GM13976 (cell line): Measurements from ENCODE around the gene RGS6.

ENCODE experiments used
- DNase-seq: peaks from one replicate; pipeline ENCODE4 v3.0.0; 2012; ENCODE audit warnings: low spot score
- in situ Hi-C: fragments of 300-500 bp; cut with MboI; formaldehyde crosslinking; loops from one replicate; pipeline ENCODE4 v1.12.0; 2022; ENCODE audit warnings: low sequenced_read_pairs, mixed read lengths, inconsistent platforms; ENCODE audit not compliant: unreplicated experiment
- TF ChIP-seq, protein P1 (sequence below): IDR thresholded peaks from 2 replicates; pipeline ENCODE4 v1.5.1; 2012; ENCODE audit warnings: borderline replicate concordance, mild to moderate bottlenecking; ENCODE audit not compliant: insufficient read depth; ENCODE audit errors: extremely low read depth, missing control alignments, control extremely low read depth

The RGS6 gene

DNA sequence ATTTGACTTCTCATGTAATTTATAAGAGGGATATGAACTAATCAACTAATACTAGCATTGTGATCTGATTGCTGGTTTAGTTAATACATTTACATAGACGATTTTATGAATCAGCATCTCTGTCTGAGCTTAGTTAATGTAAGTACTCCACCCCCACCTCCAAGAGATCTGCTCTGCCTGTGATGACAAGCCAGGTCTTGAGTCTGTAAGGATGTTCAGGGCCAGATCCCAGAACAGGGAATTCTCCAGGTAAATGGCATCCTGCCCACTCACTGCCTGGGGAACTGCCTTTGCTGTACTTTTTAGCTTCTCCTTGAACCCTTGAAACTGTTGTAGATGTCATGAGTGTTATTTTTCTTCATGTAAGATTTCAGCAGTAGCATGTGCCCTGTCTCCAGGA, 289.8 kb downstream of the RGS6 start:
- TF ChIP-seq, protein P1, sequence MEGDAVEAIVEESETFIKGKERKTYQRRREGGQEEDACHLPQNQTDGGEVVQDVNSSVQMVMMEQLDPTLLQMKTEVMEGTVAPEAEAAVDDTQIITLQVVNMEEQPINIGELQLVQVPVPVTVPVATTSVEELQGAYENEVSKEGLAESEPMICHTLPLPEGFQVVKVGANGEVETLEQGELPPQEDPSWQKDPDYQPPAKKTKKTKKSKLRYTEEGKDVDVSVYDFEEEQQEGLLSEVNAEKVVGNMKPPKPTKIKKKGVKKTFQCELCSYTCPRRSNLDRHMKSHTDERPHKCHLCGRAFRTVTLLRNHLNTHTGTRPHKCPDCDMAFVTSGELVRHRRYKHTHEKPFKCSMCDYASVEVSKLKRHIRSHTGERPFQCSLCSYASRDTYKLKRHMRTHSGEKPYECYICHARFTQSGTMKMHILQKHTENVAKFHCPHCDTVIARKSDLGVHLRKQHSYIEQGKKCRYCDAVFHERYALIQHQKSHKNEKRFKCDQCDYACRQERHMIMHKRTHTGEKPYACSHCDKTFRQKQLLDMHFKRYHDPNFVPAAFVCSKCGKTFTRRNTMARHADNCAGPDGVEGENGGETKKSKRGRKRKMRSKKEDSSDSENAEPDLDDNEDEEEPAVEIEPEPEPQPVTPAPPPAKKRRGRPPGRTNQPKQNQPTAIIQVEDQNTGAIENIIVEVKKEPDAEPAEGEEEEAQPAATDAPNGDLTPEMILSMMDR: no peak
- no peak for DNase-seq
- in situ Hi-C loops: no loop called here

DNA sequence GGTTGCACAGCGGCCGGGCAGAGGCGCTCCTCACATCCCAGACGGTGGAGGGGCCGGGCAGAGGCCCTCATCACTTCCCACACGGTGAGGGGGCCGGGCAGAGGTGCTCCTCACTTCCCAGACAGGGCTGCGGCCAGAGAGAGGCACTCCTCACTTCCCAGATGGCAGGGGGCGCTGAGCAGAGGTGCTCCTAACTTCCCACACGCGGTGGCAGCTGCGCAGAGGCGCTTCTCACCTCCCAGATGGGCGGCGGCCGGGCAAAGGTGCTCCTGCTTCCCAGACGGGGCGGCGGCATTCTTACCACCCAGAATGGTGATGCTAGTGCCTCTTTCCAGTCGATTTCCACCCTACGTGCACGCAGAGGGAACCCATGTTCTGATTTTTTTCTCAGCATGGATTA, 304.4 kb downstream of the RGS6 start:
- in situ Hi-C loops: no loop called here
- TF ChIP-seq, protein P1: no peak
- no peak for DNase-seq

DNA sequence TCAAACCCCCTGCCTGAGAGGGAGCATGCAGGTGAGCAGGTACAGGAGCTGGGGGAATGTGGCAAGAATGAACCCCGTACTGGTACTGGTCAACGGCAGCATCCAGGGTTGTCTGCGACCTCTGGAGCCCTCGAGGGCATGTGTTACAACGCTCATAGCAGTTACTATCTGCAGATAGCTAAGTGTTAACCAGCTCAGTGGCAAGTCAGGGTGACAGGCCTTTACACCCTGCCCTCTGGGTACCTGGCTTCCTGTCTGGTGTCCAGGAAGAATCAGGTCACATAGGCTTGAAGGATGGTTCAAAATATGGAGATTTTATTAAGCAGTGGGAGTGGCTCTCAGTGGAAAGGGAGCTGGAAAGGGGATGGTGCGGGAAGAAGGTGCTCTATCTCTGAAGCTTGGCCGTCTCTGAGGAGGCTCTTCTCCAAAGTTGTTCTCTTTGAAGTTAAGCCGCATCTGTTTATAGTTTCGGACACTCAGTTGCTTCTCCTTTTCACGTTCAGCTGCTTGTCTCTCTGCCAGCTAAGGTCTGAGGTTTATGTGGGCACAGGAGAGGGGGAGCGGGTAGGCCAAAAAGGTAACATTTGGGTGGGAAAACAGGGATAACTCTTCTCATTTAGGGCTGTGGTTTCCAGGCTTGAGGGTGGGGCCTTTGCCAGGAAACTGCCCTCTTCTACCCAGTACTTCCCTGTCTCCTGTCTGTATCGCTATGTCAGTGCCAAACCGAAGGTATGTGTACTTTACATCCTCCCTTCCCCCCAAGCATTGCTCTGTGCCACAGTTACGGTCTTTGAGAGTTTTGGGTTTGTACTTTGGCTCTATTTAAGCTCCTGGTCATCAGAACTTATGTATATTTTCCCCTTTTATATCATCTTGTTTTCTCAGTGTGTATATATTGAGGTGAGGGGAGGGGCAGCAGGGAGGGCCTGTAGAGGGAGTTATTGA, 305.8 kb downstream of the RGS6 start:
- in situ Hi-C loops: no loop called here
- TF ChIP-seq, protein P1: no peak
- no peak for DNase-seq

DNA sequence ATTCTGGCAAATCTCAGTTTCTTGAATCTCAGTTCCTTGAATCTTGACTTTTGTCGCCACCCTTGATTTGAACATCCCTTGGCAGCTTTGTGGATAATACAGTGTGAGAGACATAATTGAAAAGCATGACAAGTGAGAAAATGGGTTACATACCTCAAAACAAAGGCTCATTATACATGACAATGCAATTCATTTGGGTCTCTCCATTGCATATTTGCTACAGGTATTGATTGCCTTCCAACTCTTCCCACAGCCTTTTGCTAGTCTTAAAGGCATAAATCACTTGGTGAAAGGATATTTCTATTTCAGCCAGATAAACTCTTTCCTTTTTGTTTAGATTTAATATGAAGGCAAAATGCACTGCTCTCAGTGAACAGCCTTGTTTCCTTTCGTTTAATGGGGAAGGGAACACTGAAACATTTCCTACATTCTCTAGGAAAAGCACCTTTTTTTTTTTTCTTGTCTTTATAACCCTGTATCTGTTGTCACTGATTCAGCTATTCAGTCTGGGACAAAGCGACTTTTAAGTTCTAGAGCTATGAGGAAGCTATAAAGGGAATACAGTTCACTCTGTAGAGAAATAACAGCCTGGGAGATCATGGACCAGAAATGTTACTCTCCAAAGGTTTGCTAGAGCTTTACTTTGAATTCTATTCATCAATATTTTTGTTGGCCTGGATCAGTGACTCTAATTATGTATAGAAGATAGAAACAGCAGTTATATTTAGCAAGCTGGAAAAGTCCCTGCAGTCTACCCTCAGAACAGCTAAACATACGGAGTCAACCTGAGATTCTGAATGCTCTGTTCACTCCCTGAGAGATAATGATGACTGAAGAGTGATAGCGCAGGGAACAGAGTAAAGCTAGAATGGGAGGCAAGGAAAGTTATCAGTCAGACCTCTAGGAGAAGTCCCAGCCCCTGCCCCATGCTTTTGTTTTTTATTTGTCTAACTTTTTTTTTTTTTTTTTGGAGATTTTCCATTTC, 311.4 kb downstream of the RGS6 start:
- in situ Hi-C loops: no loop called here
- DNase-seq: no peak
- TF ChIP-seq, protein P1: no peak

DNA sequence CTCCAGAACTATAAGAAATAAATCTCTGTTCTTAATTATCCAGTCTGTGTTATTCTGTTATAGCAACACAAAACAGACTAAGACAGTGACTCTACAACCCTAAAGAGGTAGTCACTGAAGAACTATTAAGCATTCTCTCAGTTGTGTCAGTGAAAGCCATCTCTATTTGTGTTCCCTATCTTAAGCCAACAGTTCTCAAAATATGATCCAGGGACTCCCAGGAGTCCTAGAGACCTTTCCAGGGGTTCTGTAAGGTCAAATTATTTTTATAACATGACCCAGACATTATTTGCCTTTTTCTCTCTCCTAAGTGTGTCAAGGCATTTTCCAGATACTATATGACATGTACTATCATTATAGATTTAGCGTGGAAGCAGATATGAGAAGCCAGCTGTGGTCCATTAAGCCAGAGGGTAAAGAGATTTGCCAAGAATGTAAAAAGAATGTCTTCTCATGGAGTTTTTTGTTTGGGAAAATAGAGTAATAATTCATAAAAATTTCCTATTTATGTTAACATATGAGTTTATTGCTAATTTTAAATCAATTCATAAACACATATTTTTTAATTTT, 315.8 kb downstream of the RGS6 start:
- DNase-seq: no peak
- TF ChIP-seq, protein P1: no peak
- in situ Hi-C loops: no loop called here

DNA sequence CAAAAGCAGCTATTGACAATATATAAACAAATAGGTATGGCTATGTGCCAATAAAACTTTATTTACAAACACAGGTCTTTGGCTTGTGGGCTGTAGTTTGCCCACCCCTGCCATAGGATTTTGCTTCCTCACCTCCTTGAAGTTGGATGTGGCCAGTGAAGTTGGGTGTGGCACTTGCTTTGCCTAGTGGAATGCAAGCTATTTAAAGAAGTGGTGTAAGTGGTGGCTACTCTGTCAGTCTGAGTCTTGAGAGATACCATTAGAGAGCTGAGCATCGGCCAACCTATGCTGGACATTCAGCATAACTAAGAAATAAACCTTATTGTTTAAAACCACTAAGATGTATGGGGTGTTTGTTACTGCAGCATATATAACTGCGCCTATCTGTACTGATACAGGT, 321.3 kb downstream of the RGS6 start:
- DNase-seq: no peak
- in situ Hi-C loops: no loop called here
- TF ChIP-seq, protein P1: no peak
